HCT116 (cell line): Measurements from ENCODE around the gene CTRL.

Experiments used
- CEBPB ChIP-seq: IDR thresholded peaks from 2 replicates; pipeline ENCODE4 v1.6.1; 2012; ENCODE audit warnings: low read depth
- CTCF ChIP-seq, 3 experiments: fragments of 200-600 bp in 1 of 3; sonication (generic) in 1 of 3; IDR thresholded peaks in 2 of 3; conservative IDR thresholded peaks in 1 of 3; 2 replicates each; pipeline ENCODE4 v1.5.1; 2012 to 2017; ENCODE audit warnings: low read depth in 2 of 3, low read length in 2 of 3, antibody characterized with exemption in 1 of 3, borderline replicate concordance in 1 of 3, control low read depth in 1 of 3, mild to moderate bottlenecking in 1 of 3, mixed read lengths in 1 of 3, mixed run types in 1 of 3, moderate library complexity in 1 of 3; ENCODE audit not compliant: insufficient read depth in 1 of 3
- POLR2AphosphoS5 ChIP-seq: IDR thresholded peaks from 2 replicates; pipeline ENCODE4 v1.6.1; 2011; ENCODE audit warnings: mild to moderate bottlenecking, low read depth, low read length, moderate library complexity

- peak in 1 of 3 experiments; percentile 41; a peak in 2 of 6 replicates for TF ChIP-seq CTCF (IDR thresholded peaks at IDR 0.05 in 2 of 3, conservative IDR thresholded peaks at IDR 0.05 in 1 of 3; ENCODE audit: borderline replicate concordance in 1 of 3, insufficient read depth in 1 of 3, low read depth in 2 of 3, low read length in 2 of 3)
- no peak for TF ChIP-seq POLR2AphosphoS5
- no peak for TF ChIP-seq CEBPB
Observed at GRCh38 chr16:67931712-67932461, at the start of gene CTRL.
